HG02571 (cell line): ENCODE data around the gene GAB2.

Source experiments
- ATAC-seq: cut with Tn5 transposase; IDR thresholded peaks from one replicate; pipeline ENCODE4 v1.9.1; 2021; ENCODE audit warnings: mild to moderate bottlenecking, moderate library complexity; ENCODE audit not compliant: unreplicated experiment

The GAB2 gene

GRCh38 chr11:78344676-78345075 lies 72.9 kb downstream of the GAB2 start:
- no peak for ATAC-seq

GRCh38 chr11:78344094-78344493 lies 73.5 kb downstream of the GAB2 start:
- no peak for ATAC-seq

- ATAC-seq: no peak
Measured at GRCh38 chr11:78343303-78343702, 74.3 kb downstream of the GAB2 start.

GRCh38 chr11:78341841-78342240 lies 75.8 kb downstream of the GAB2 start:
- no peak for ATAC-seq

- no peak for ATAC-seq
Measured at GRCh38 chr11:78340530-78340929, 77.1 kb downstream of the GAB2 start.

- ATAC-seq: no peak
Measured at GRCh38 chr11:78339945-78340344, 77.7 kb downstream of the GAB2 start.

GRCh38 chr11:78339483-78339882 lies 78.1 kb downstream of the GAB2 start:
- ATAC-seq: no peak

GRCh38 chr11:78338702-78339101 lies 78.9 kb downstream of the GAB2 start:
- no peak for ATAC-seq

- ATAC-seq: no peak
Measured at GRCh38 chr11:78338138-78338537, 79.5 kb downstream of the GAB2 start.

GRCh38 chr11:78337554-78337924 lies 80.1 kb downstream of the GAB2 start:
- ATAC-seq: no peak

- no peak for ATAC-seq
Measured at GRCh38 chr11:78336877-78337553, 80.6 kb downstream of the GAB2 start.

GRCh38 chr11:78334109-78334508 lies 83.5 kb downstream of the GAB2 start:
- no peak for ATAC-seq

- no peak for ATAC-seq
Measured at GRCh38 chr11:78332872-78333271, 84.7 kb downstream of the GAB2 start.

- ATAC-seq: no peak
Measured at GRCh38 chr11:78332174-78332866, 85.3 kb downstream of the GAB2 start.

GRCh38 chr11:78331711-78332110 lies 85.9 kb downstream of the GAB2 start:
- no peak for ATAC-seq

GRCh38 chr11:78330361-78330760 lies 87.3 kb downstream of the GAB2 start:
- ATAC-seq: no peak

- ATAC-seq: no peak
Measured at GRCh38 chr11:78327945-78328344, 89.7 kb downstream of the GAB2 start.

- peak; percentile 62 for ATAC-seq
Measured at GRCh38 chr11:78325274-78325781, 92.3 kb downstream of the GAB2 start.

GRCh38 chr11:78323363-78323762 lies 94.3 kb downstream of the GAB2 start:
- ATAC-seq: no peak

- ATAC-seq: no peak
Measured at GRCh38 chr11:78319453-78319955, 98.1 kb downstream of the GAB2 start.

GRCh38 chr11:78318321-78319114 lies 99.1 kb downstream of the GAB2 start:
- ATAC-seq: no peak
